Effector memory CD4-positive, alpha-beta T cell (primary cell): Measurements from ENCODE around the gene RPS19BP1.
"Not testable (repeated sequence)": the region's sequence is repeated elsewhere in the genome, so short reads cannot be mapped to it uniquely, and the experiment has no call there.

Experiments used
- DNase-seq, 3 donors: peaks; one replicate each; pipeline ENCODE4 v3.0.0-alpha.2; 2020
- H3K27ac ChIP-seq: 2 replicates; pipeline ENCODE4 v1.7.0; 2013; ENCODE audit warnings: mild to moderate bottlenecking, low read length, moderate library complexity; ENCODE audit not compliant: insufficient read depth, poor library complexity, severe bottlenecking
- H3K27me3 ChIP-seq: replicated peaks from 2 replicates; pipeline ENCODE4 v1.7.0; 2013; ENCODE audit warnings: mild to moderate bottlenecking, low read length; ENCODE audit not compliant: insufficient read depth, control insufficient read depth, poor library complexity, severe bottlenecking
- H3K36me3 ChIP-seq: 2 replicates; pipeline ENCODE4 v1.7.0; 2013; ENCODE audit warnings: mild to moderate bottlenecking, low read length, moderate library complexity; ENCODE audit not compliant: control insufficient read depth, insufficient read depth
- H3K4me1 ChIP-seq: 2 replicates; pipeline ENCODE4 v1.7.0; 2013; ENCODE audit warnings: low read length, mild to moderate bottlenecking; ENCODE audit not compliant: control insufficient read depth, insufficient read depth, poor library complexity, severe bottlenecking
- H3K4me3 ChIP-seq: 2 replicates; pipeline ENCODE4 v1.7.0; 2013; ENCODE audit warnings: low read length, low read depth, mild to moderate bottlenecking; ENCODE audit not compliant: insufficient read depth, poor library complexity, severe bottlenecking
- H3K9me3 ChIP-seq: 2 replicates; pipeline ENCODE4 v1.7.0; 2013; ENCODE audit warnings: mild to moderate bottlenecking, low read length, moderate library complexity; ENCODE audit not compliant: control insufficient read depth

The RPS19BP1 gene

GRCh38 chr22:39521106-39521885 lies 11.3 kb downstream of the RPS19BP1 start:
- Histone ChIP-seq H3K4me1 (peaks cover 43% of the 10 kb centered on the region), H3K27ac (peak overlapping the region; percentile 93), H3K36me3 (peaks cover 40% of the 10 kb centered on the region), H3K4me3 (peak overlapping the region; percentile 100)
- not testable (repeated sequence) for H3K9me3 ChIP-seq, H3K27me3 ChIP-seq
- DNase-seq, result peak in 1 of 3 donors; percentile 54

- Histone ChIP-seq H3K36me3 (peaks cover 39% of the 10 kb centered on the region), H3K4me1 (peaks cover 43% of the 10 kb centered on the region), H3K27ac (peak within 1 kb of the TSS; percentile 93), H3K27me3 (no peaks in the 10 kb centered on the region), H3K4me3 (peak within 1 kb of the TSS; percentile 100), H3K9me3 (no peaks in the 10 kb centered on the region)
- DNase-seq, result peak; percentile 31 to 94 (median 82)
These were observed 12.1 kb downstream of the RPS19BP1 start, which contains the start of gene ATF4 for GRCh38 chr22:39520226-39521105. Gene ATF4 (plus strand): TSS chr22:39520562. CDS start chr22:39521446, 884 bp downstream.

DNA sequence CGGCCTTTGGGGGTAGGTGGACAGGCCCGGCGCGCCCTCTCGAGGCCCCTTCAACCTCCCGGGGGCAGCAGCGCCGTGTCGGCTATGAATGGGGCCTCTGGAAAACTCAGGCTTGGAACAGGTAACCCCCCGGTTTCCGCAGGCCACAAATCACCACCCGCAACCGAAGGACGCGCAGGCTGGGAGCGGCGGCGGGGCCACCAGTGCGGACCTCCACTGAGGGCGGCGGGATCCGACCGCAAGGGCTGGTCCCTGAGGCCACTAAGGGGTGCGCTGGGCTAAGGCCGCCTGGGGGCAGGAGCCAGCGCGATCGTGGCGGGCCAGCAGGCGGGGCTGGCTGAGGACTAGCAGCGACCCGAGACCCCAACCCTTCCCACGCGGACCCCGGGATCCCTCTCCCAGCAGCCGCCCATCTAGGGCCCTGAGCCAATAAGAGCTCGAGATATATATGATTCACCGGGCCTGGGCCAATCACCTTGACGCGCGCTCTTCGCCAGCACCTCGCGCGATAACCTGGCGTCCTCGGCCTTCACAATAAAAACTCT lies 12.8 kb downstream of the RPS19BP1 start:
- H3K4me3 ChIP-seq, result peak overlapping the region; percentile 100
- peak in 2 of 3 donors; percentile 93 to 95 for DNase-seq
- no peaks in the 10 kb centered on the region for H3K9me3 ChIP-seq
- H3K4me1 ChIP-seq, result peaks cover 40% of the 10 kb centered on the region
- peak overlapping the region; percentile 93 for H3K27ac ChIP-seq
- no peaks in the 10 kb centered on the region for H3K27me3 ChIP-seq
- H3K36me3 ChIP-seq, result peaks cover 39% of the 10 kb centered on the region

- Histone ChIP-seq H3K4me3 (peak overlapping the region; percentile 100), H3K27ac (peak overlapping the region; percentile 93), H3K4me1 (peaks cover 35% of the 10 kb centered on the region), H3K36me3 (peaks cover 40% of the 10 kb centered on the region), H3K27me3 (no peaks in the 10 kb centered on the region), H3K9me3 (no peaks in the 10 kb centered on the region)
- DNase-seq, result no peak
These were observed 13.4 kb downstream of the RPS19BP1 start for GRCh38 chr22:39518996-39519680.

- Histone ChIP-seq H3K4me3 (no peak overlapping the region), H3K27ac (no peak overlapping the region)
These were observed 14.3 kb downstream of the RPS19BP1 start for GRCh38 chr22:39518144-39518786.

GRCh38 chr22:39517470-39517869 lies 15.1 kb downstream of the RPS19BP1 start:
- Histone ChIP-seq H3K9me3 (no peaks in the 10 kb centered on the region), H3K27ac (no peak overlapping the region)

More at GRCh38 chr22:39518144-39518786, 14.3 kb downstream of the RPS19BP1 start:
- H3K36me3 ChIP-seq, result peaks cover 43% of the 10 kb centered on the region
- H3K27me3 ChIP-seq, result no peaks in the 10 kb centered on the region
- peaks cover 30% of the 10 kb centered on the region for H3K4me1 ChIP-seq
- DNase-seq, result no peak
- H3K9me3 ChIP-seq, result no peaks in the 10 kb centered on the region

GRCh38 chr22:39515266-39516050 lies 17.1 kb downstream of the RPS19BP1 start:
- H3K9me3 ChIP-seq, result no peaks in the 10 kb centered on the region
- no peak for DNase-seq
- H3K4me1 ChIP-seq, result peaks cover 10% of the 10 kb centered on the region
- H3K4me3 ChIP-seq, result no peak overlapping the region
- H3K36me3 ChIP-seq, result peaks cover 51% of the 10 kb centered on the region
- H3K27ac ChIP-seq, result no peak overlapping the region
- H3K27me3 ChIP-seq, result no peaks in the 10 kb centered on the region

More at GRCh38 chr22:39517470-39517869, 15.1 kb downstream of the RPS19BP1 start:
- no peak overlapping the region for H3K4me3 ChIP-seq
- H3K27me3 ChIP-seq, result no peaks in the 10 kb centered on the region
- H3K4me1 ChIP-seq, result peaks cover 22% of the 10 kb centered on the region
- peaks cover 42% of the 10 kb centered on the region for H3K36me3 ChIP-seq
- DNase-seq, result no peak

DNA sequence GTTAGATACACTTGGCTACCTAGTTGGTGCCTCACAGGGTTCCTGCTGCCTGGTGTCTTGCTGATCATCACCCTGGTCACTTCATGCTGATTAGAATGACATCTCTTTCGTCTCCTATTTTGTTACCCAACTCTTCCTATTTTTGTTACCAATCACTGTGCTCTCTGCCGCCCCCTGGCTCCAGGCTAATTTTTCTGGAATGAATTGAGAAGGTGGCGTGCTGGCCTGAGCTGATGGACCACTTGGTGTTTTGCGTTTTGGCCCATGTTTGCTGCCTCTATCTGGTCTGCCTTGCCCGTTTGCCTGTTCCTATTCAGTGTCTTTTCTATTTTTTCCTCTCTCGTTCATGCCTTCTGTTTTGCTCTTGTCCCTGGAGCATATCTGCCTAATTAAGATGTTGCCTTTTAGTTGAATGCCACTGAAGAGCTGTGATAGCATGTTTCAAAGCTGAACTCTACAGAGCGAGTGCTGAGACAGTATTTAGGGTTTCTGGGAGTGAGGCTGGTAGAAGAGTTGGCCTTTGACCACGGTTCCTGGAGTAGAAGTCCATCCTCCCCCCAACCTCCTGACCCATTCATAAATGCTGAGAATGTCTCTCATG lies 18.1 kb downstream of the RPS19BP1 start:
- Histone ChIP-seq H3K4me3 (no peak overlapping the region), H3K27ac (no peak overlapping the region), H3K36me3 (peaks cover 55% of the 10 kb centered on the region), H3K27me3 (no peaks in the 10 kb centered on the region), H3K4me1 (peaks cover 7% of the 10 kb centered on the region), H3K9me3 (no peaks in the 10 kb centered on the region)
- no peak for DNase-seq
